ENCODE data around the gene C1orf226.

The C1orf226 gene

GRCh38 chr1:162386292-162387225 lies 5.0 kb downstream of the C1orf226 start:
- no peak for DNase-seq

GRCh38 chr1:162387226-162388082 lies 5.9 kb downstream of the C1orf226 start:
- no peak for DNase-seq

GRCh38 chr1:162388083-162388594 lies 6.6 kb downstream of the C1orf226 start:
- DNase-seq = no peak

DNA sequence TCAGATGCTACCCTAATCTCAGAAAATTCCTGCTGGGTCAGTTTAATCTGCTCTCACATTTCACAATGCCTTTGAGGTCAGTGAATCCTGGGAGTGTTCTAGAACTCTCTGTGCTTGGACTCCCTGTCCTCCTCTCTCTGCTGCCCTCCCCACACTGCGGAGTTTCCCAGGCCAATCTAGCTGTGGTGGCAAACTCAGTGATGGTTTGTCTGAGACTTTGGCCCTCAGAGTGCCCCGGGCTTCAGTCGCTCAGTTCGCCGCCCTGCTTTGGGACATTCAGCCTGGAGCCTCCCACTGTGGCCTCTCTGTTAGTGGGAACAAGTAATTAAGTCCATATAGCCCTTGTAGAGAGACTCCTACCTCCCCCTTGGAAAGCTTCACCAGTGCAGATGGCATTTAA lies 7.1 kb downstream of the C1orf226 start:
- DNase-seq = no peak

- no peak for DNase-seq
Measured at GRCh38 chr1:162389021-162389818, 7.7 kb downstream of the C1orf226 start.

DNA sequence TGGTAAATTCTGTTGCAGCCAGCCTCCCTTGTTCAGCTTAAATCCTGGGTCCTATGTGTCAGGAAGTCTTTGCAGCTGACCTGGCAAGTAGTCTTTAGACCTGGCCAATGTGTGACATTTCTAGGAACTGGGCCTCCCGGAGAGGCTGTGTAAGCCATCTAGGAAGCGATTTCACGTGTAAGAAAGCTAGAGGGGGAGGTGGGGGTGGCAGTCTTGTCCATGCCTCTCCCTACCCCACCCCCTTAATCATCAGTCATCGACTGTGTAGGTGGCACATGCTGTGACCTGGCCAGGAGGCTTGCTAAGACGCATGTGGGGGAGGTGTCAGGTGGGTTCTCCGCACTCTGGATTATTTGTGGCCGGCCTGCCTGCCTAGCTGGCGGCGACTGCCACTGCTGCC lies 8.4 kb downstream of the C1orf226 start:
- no peak for DNase-seq

DNA sequence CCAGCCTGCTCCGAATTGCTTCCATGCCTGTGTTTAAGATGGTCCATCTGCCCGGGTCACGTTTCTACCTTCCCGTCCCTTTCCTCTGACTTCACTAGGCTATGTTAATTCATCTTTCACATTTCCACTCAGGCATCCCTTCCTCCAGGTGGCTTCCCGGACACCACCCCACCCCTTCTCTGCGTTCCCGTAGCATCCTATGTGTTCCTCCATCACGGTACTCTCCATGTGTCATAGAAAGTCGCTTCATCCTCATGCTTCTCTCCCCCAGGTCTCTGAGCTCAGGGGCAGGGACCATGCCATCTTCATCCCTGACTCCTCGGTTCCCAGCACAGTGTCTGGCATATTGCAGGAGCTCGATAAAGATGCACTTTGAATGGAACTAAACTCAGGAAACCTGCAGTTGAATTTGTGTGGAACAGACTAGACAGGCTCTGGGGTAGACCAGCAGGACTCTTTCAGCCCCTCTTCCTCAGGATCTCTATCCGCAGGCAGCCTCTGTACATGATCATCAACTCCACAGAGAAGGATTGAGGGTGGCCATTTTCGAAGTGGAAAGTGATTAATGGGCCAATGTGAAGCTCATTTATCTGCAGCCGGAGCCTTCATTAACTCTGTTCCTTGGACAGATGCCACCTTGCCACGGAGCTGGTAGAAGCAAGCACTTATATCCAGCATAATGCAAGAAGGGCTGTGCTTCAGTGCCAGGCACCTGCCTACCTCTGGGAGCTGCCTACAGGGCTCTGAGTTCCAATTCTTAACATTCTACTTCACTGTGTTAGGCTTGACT lies 9.1 kb downstream of the C1orf226 start:
- no peak for DNase-seq

DNA sequence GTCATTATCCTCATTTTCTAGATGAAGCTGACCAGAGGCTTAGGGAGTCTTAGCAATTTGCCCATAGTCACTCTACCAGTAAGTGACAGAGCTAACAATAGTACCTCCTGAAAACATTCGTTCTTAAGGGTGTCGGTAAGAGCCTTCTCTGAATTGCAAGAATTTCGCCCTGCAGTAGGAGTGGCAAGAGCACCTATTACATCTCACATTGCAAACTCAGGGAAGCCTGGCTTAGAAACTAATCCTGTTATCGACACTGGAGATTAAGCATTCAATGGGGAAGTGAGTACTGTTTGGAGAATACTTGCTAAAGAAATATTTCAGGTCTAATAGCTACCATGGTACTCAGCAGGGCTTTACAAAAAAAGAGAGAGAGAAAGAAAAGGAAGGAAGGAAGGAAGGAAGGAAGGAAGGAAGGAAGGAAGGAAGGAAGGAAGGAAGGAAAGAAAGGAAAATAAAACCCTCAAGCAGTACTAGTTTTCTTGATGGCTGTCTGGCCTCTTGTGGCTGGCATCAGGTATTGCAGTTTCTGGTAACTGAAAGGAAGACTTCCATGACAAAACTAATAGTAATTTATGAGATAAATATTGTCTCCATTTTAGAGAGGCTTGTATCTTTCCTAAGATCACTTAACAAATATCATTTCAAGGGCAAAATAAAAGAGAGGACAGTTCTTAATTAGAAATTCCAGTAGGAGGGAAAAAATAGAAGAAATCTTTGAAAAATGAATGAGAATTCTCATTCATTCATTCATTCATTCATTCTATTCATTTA lies 10.4 kb downstream of the C1orf226 start:
- DNase-seq = no peak

DNA sequence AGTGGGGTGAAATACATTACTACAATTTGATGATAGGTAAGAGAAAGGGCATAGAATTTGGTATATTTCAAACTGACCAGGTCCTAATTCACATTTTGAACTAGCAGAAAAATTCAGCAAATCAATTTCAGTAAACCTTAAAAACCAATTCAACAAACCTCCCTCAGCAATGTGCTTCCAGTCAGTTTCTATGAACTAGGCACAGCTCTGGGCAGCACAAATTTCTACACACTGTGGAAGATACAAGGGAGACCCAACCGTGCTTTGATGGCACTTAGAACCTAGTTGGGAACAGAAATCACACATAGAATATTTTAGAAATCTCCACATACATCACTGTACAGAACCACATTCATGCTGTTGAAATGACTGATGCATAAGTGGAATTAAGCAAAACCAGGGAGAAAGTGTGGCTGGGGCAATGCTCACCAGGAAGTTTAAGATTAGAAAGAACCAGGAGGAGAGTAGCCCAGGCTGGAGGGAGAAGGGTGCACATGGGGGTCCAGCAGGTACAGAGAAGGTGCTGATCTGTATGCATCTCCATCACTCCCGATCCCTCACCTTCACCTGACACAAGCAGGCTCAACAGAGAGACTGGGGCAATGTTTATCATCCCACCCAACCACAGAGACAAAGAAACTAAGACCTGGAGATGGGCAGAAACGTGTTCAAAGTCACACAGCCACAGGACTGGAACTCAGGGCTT lies 14.8 kb downstream of the C1orf226 start:
- no peak for DNase-seq

- no peak for DNase-seq
Measured at GRCh38 chr1:162397039-162397448, 15.5 kb downstream of the C1orf226 start.

- no peak for DNase-seq
Measured at GRCh38 chr1:162397943-162398560, 16.5 kb downstream of the C1orf226 start.

- DNase-seq = no peak
Measured at GRCh38 chr1:162398999-162399580, 17.6 kb downstream of the C1orf226 start.

DNA sequence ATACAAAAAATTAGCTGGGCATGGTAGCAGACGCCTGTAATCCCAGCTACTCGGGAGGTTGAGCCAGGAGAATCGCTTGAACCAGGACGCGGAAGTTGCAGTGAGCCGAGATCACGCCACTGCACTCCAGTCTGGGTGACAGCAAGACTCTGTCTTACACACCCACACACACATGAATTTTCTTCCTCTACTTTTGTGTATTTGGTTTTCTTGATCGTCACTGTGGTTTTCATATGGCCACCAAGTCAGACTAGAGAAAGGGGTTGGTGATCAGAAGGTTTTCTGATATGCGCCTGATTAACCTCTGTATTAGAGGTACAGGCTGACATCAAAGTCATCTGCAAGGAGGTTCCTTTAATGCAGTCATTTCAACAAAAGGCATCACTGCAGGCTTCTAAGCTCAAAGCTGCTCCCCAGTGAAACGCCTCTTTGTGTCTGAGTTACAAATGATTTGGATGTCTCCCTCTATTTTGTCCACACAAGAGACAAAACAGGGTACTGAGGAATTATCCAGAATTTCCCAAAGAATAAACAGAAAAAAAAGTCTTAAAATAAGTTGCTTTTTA lies 19.3 kb downstream of the C1orf226 start:
- DNase-seq = no peak

DNA sequence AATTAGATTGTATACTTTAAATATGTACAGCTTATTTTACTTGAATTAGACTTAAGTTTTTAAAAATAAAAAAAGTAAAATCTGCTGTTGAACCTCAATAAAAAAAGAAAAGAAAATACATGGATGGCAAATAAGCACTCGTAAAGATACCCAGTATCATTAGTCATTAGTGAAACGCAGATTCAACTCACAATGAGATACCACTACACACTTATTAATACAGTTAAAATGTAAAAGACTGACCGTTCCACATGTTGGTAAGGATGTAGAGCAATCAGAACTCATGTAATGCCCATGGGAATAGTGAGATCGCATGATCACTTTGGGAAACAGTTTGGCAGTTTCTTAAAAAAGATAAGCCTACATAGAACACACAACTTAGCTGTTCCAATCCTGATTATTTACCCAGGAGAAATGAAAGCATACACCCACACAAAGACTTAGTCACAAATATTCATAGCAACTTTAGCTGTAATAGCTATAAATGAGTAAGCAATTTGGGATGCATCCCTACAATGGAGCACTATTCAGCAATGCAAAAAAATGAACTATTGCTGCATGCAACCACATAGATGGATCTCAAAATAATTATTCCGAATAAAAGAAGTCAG lies 23.1 kb downstream of the C1orf226 start:
- no peak for DNase-seq

- no peak for DNase-seq
Measured at GRCh38 chr1:162405800-162406199, 24.3 kb downstream of the C1orf226 start.

GRCh38 chr1:162406811-162407210 lies 25.3 kb downstream of the C1orf226 start:
- DNase-seq = no peak

- DNase-seq = no peak
Measured at GRCh38 chr1:162407539-162407938, 26.0 kb downstream of the C1orf226 start.

DNA sequence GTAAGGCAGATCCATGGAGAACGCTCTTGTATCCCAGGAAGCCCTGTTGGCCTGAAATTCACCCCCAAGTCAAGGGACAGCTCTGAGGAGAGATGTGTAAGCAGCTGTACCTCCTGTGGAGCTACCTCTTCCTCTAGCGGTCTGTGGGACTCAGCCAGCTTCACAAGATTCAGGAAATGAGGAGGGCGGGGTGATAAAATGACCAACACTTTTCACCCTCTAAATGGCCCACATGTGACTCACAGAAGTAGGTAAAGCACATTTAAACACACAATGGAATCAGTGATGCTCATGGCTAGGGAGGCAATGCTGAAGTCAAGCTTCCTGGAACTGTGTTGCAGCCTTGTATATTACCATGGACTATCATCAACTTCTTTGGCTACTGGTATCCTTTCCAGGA lies 30.5 kb downstream of the C1orf226 start, which contains the start of gene SH2D1B:
Gene SH2D1B, minus strand, starts transcription at position 135 of the 400 bp plus-strand sequence. Its CDS starts 120 bp downstream, at position 15.
- DNase-seq = no peak

GRCh38 chr1:162416215-162416614 lies 34.7 kb downstream of the C1orf226 start:
- no peak for DNase-seq

All from activated CD4-positive, alpha-beta T cell treated with anti-CD3 and anti-CD28 coated beads for 4 hours (primary cell).